Measurements from ENCODE around the gene HEYL.
"Not testable (repeated sequence)": the region's sequence is repeated elsewhere in the genome, so short reads cannot be mapped to it uniquely, and the experiment has no call there.

DNA sequence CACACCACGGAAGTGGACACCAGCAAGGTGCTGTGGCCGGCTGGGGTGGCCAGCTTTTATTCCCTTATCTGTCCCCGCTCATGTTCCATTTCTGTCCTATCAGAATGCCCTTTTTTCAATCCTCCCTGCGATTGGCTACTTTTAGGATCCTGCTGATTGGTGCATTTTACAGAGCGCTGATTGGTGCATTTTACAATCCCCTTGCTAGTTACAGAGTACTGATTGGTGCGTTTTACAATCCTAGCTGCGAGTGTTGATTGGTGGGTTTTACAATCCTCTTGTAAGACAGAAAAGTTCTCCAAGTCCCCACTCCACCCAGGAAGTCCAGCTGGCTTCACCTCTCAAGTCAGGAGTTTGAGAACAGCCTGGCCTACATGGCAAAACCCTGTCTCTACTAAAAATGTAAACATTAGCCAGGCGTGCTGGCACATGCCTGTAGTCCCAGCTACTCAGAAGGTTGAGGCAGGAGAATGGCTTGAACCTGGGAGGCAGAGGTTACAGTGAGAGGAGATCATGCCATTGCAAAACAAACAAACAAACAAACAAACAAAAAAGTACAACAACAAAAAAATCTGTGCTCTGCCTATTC lies 37.7 kb downstream of the HEYL start:
- TF ChIP-seq CTCF, POLR2A (IDR thresholded peaks at IDR 0.05): not testable (repeated sequence)
